ENCODE data around the gene RHEX. TPM values are rescaled to one million over a fixed set of nuclear protein-coding genes. Genes with fewer than 3 reads are reported as not detected.
A peak's percentile ranks its signal among the peaks of the same experiment; 100 is the strongest.
"Not testable (repeated sequence)": the region's sequence is repeated elsewhere in the genome, so short reads cannot be mapped to it uniquely, and the experiment has no call there.

The RHEX gene
- total RNA-seq, 1 experiment from 2014 or later = not detected

GRCh38 chr1:206055069-206055625 is 2.2 kb downstream of the RHEX start:
- CTCF ChIA-PET = interaction anchor here (1.5 kb wide), 1 partner anchor 78 kb away, joined by 6 read pairs; no protein-coding TSS in a partner anchor
- DNase-seq (ENCODE audit: low spot score); H3K4me1 Mint-ChIP-seq; H3K4me3 Mint-ChIP-seq; H3K36me3 Mint-ChIP-seq; H3K27ac Mint-ChIP-seq; ATAC-seq; POLR2A ChIA-PET; H3K27me3 Mint-ChIP-seq (ENCODE audit: low read depth): not testable (repeated sequence)
- H3K9me3 Mint-ChIP-seq = peaks cover 13% of the 10 kb centered on the region

- H3K27ac Mint-ChIP-seq; POLR2A ChIA-PET; DNase-seq (ENCODE audit: low spot score); H3K4me3 Mint-ChIP-seq; H3K4me1 Mint-ChIP-seq; H3K27me3 Mint-ChIP-seq (ENCODE audit: low read depth); ATAC-seq; H3K36me3 Mint-ChIP-seq: not testable (repeated sequence)
- CTCF ChIA-PET = interaction anchor here (0.6 to 1.5 kb wide), 2 partner anchors 51 to 79 kb away, joined by 3 to 6 read pairs; no protein-coding TSS in a partner anchor
- peaks cover 12% of the 10 kb centered on the region for H3K9me3 Mint-ChIP-seq
Observed at GRCh38 chr1:206055639-206056323, 2.8 kb downstream of the RHEX start.

- H3K4me1 Mint-ChIP-seq; DNase-seq (ENCODE audit: low spot score); ATAC-seq; H3K27ac Mint-ChIP-seq; CTCF ChIA-PET; H3K4me3 Mint-ChIP-seq; H3K27me3 Mint-ChIP-seq (ENCODE audit: low read depth); H3K36me3 Mint-ChIP-seq: not testable (repeated sequence)
- H3K9me3 Mint-ChIP-seq = peaks cover 13% of the 10 kb centered on the region
- POLR2A ChIA-PET = interaction anchor here (0.6 kb wide), 1 partner anchor 22 kb away, joined by 3 read pairs; no protein-coding TSS in a partner anchor
Observed at GRCh38 chr1:206058289-206058926, 5.4 kb downstream of the RHEX start.

- Mint-ChIP-seq H3K27me3 (ENCODE audit: low read depth) (peaks cover 4% of the 10 kb centered on the region), H3K27ac (no peak overlapping the region), H3K9me3 (peaks cover 11% of the 10 kb centered on the region), H3K4me1 (no peaks in the 10 kb centered on the region), H3K36me3 (peaks cover 9% of the 10 kb centered on the region), H3K4me3 (no peak overlapping the region)
- no peak for TF ChIP-seq SOX15 (CRISPR knock-in tag; IDR thresholded peaks at IDR 0.05)
- TF ChIP-seq MLX (CRISPR knock-in tag; IDR thresholded peaks at IDR 0.05) = no peak
- no peak for TF ChIP-seq ZNF281 (CRISPR knock-in tag; IDR thresholded peaks at IDR 0.05)
- TF ChIP-seq ZNF423 (CRISPR knock-in tag; IDR thresholded peaks at IDR 0.05) = no peak
- TF ChIP-seq MAX (CRISPR knock-in tag; IDR thresholded peaks at IDR 0.05) = no peak
- no peak for TF ChIP-seq ZNF317 (CRISPR knock-in tag; IDR thresholded peaks at IDR 0.05; ENCODE audit: borderline replicate concordance, low read depth)
- TF ChIP-seq TP53 (CRISPR knock-in tag; IDR thresholded peaks at IDR 0.05) = no peak
- ATAC-seq (no peak), DNase-seq (ENCODE audit: low spot score) (no peak)
- ChIA-PET POLR2A (interaction anchor here (0.6 kb wide), 1 partner anchor 23 kb away, joined by 3 read pairs; no protein-coding TSS in a partner anchor), CTCF (no interaction called here)
Observed at GRCh38 chr1:206058927-206059292, 5.9 kb downstream of the RHEX start.

GRCh38 chr1:206059355-206059915 is 6.5 kb downstream of the RHEX start:
- peak; percentile 18; the same call in 1 of the 2 replicates for ATAC-seq
- peaks cover 9% of the 10 kb centered on the region for H3K9me3 Mint-ChIP-seq
- H3K27me3 Mint-ChIP-seq (ENCODE audit: low read depth) = peaks cover 4% of the 10 kb centered on the region
- ChIA-PET POLR2A (no interaction called here), CTCF (no interaction called here)
- H3K4me1 Mint-ChIP-seq = no peaks in the 10 kb centered on the region
- H3K4me3 Mint-ChIP-seq = no peak overlapping the region
- H3K36me3 Mint-ChIP-seq = peaks cover 9% of the 10 kb centered on the region
- H3K27ac Mint-ChIP-seq = no peak overlapping the region
- DNase-seq (ENCODE audit: low spot score) = no peak
- TF ChIP-seq MAX (CRISPR knock-in tag; IDR thresholded peaks at IDR 0.05) = no peak
- no peak for TF ChIP-seq ELF4 (CRISPR knock-in tag; IDR thresholded peaks at IDR 0.05; ENCODE audit: low read depth)
- no peak for TF ChIP-seq TCF7 (CRISPR knock-in tag; IDR thresholded peaks at IDR 0.05; ENCODE audit: low read depth)
- no peak for TF ChIP-seq JUN (CRISPR knock-in tag; IDR thresholded peaks at IDR 0.05)
- no peak for TF ChIP-seq PREB (CRISPR knock-in tag; IDR thresholded peaks at IDR 0.05; ENCODE audit: borderline replicate concordance)
- TF ChIP-seq MXD4 (CRISPR knock-in tag; IDR thresholded peaks at IDR 0.05; ENCODE audit: borderline replicate concordance) = no peak
- no peak for TF ChIP-seq E2F4 (CRISPR knock-in tag; IDR thresholded peaks at IDR 0.05; ENCODE audit: borderline replicate concordance, low read depth)
- no peak for TF ChIP-seq GRHL2 (CRISPR knock-in tag; IDR thresholded peaks at IDR 0.05; ENCODE audit: insufficient replicate concordance, severe bottlenecking)
- no peak for TF ChIP-seq ZNF138 (CRISPR knock-in tag; conservative IDR thresholded peaks at IDR 0.05)

All from WTC11 (cell line).